ENCODE measurements around the gene GRAMD2B.
A peak's percentile ranks its signal among the peaks of the same experiment; 100 is the strongest.
"Not testable (repeated sequence)": the region's sequence is repeated elsewhere in the genome, so short reads cannot be mapped to it uniquely, and the experiment has no call there.

Gene GRAMD2B

DNA sequence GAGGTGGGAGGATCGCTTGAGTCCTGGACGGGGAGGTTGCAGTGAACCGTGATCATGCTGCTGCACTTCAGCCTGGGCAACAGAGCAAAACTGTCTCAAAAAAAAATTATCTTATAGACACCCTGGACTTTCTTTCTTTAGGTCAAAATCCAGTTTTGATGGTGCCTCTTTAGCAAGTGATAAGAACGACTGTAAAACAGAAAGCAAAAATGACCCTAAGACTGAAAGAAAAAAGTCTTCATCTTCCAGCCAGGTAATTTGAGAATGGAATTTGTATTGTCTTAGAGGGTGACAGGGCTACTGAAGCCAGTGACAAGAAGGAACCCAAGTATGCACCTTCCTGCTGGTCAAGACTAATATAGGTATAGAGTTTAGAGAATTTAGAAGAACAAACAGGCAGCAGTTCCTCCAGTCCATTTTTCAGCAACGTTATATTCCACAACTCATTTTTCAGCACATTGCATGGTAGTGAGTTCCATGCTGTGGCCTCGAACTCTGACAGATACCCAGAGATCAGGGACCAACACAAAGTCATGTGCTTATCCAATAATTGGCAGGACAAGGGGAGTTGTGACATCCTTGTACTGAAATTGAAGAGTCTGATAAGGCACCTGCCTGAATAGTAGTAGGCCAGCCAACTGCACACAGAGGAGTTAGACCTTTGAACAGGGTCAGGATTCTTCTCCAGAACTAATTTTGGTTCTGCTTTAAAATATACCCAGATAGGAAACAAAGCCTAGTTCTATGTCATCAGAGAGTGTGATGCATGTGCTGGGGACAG, 46.5 kb downstream of the GRAMD2B start:
- no peak for FAIRE-seq
- no peak for DNase-seq (ENCODE audit: insufficient read length, low spot score)
- no peak for TF ChIP-seq POLR2A (IDR thresholded peaks at IDR 0.05; ENCODE audit: low read depth, low read length)

DNA sequence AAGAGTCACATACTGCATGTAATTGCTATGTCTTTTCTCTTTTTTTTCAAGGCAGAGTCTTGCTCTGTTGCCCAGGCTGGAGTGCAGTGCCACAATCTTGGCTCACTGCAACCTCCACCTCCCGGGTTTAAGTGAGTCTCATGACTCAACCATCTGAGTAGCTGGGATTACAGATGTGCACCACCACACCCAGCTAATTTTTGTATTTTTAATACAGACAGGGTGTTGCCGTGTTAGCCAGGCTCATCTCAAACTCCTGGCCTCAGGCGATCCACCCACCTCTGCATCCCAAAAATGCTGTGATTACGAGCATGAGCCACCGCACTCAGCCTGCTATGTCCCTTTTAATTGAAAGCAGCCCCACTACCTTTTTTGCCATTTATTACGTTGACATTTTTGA, 47.3 kb downstream of the GRAMD2B start:
- DNase-seq (ENCODE audit: insufficient read length, low spot score); FAIRE-seq: not testable (repeated sequence)

DNA sequence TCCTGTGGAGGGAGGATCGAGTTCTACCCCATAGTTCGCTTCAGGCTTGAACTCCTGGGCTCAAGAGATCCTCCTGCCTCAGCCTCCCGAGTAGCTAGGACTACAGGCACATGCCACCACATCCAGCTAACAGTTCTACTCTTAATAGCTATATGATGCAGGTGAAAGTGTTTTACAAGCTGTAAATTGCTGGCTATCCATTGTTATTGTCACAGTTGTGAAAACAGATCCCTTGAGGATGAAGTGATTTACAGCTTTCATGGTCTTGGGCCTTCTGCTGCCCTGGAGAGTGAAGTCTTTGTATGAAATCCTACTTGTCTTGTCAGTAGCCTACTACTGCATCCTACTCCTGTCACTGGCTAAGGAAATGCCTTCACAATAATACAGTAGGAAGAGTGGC, 48.0 kb downstream of the GRAMD2B start:
- FAIRE-seq (no peak), DNase-seq (ENCODE audit: insufficient read length, low spot score) (no peak)
- no peak for TF ChIP-seq POLR2A (IDR thresholded peaks at IDR 0.05; ENCODE audit: low read depth, low read length)

DNA sequence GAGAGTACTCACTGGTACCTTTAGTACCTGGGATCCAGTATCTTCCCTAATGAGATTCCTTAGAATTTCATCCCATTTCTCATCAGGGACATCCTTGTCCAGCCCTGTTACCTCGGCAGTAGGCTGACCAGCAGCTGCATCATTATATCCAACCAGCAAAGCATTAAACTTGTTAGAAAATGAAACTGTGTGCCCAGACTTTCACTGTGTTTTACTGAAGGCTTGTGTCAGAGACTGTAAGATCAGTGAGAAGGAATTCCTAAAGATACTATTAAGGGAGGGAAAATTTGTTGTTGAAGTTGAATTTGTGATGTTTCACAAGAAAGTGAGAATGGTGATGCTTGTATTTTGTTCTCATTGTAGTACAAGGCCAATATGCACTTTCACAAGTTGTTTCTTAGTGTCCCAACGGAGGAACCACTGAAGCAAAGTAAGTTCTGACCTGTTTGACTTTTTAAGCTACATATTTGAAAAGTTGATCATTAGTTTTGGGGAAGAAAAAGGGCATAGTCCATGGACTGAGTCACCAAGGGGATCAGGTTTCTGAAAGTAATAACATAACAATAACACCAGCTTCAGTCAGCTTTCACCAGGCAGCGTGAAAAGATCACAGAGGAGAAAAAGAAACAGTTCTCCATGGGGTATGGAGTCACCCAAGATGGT, 48.8 kb downstream of the GRAMD2B start:
- FAIRE-seq (peak; percentile 86), DNase-seq (ENCODE audit: insufficient read length, low spot score) (peak; percentile 43)
- no peak for TF ChIP-seq POLR2A (IDR thresholded peaks at IDR 0.05; ENCODE audit: low read depth, low read length)

DNA sequence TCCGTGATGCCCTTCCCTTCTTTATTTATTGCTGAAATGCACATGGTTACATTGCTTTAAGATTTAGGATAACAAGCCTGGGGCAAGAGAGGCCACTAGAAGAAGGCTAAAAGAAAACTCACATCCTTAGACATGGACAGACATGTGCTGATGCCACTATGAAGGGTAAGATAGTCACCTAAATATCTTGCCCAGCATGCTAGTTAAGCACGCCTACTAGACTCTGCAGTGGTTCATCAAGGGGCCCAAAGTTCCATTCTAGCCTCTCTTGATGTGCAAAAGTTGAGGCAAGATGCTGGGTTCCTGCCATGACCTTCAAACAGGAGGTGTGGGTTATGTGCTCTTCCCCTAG, 49.3 kb downstream of the GRAMD2B start:
- no peak for TF ChIP-seq POLR2A (IDR thresholded peaks at IDR 0.05; ENCODE audit: low read depth, low read length)

DNA sequence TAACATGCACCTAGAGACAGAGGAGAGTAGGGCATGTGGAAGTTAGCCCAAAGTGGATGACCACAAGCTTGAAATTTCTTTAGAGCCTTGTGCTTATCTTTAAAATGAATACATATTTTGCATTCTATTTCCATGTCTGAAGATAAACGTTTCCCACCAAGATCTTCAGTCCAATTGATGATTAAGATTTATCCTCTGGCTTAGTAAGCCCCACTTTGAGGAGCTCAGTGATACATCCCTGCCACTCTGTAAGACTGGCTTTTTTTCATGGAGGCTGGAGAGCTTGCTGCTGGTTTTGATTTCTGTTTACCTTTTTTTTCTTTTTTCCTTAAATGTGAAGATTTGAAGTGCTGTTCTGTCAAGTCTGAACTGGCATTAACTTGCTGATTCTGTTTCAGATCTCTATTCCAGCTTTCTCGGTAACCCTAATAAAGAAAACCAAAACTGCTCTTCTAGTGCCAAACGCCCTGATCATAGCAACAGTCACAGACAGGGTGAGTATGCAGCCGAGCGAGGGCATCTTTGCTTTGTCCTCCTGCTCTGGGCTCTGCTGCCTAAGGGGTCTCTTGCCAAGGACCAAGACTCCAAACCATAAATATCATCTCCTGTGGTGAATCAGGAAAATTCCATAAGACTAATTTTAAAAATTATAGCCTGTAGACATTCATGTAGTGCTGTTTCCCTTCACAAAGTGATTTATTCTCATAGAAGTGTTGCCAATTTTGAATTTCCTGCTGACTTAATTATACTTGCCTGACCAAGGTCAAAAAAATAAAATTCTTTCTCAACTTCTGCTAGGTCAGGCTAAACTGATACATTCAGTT, 54.3 kb downstream of the GRAMD2B start:
- FAIRE-seq, result no peak
- DNase-seq (ENCODE audit: insufficient read length, low spot score), result no peak
- TF ChIP-seq POLR2A (IDR thresholded peaks at IDR 0.05; ENCODE audit: low read depth, low read length), result no peak

More for the DNA sequence above, 49.3 kb downstream of the GRAMD2B start:
- FAIRE-seq (no peak), DNase-seq (ENCODE audit: insufficient read length, low spot score) (no peak)

DNA sequence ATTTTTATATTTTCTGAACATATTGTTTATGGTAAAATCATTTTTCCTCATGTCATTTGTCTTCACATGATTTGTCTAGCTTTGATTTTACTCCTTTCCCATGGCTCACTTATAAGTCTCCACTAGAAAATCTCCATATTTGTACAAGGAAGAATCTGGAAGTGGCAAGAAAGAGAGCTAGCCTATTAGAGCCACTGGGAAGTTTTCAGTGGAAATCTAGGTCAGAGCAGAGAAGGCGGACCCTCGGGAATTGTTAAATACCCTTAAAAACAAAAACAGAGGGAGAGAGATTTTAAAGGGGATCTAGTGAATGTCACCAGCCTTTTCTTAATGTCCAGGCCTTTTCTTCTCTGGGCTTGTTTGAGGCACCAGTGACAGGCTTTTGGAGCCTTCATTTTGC, 56.6 kb downstream of the GRAMD2B start:
- FAIRE-seq, result no peak
- no peak for DNase-seq (ENCODE audit: insufficient read length, low spot score)
- no peak for TF ChIP-seq POLR2A (IDR thresholded peaks at IDR 0.05; ENCODE audit: low read depth, low read length)

DNA sequence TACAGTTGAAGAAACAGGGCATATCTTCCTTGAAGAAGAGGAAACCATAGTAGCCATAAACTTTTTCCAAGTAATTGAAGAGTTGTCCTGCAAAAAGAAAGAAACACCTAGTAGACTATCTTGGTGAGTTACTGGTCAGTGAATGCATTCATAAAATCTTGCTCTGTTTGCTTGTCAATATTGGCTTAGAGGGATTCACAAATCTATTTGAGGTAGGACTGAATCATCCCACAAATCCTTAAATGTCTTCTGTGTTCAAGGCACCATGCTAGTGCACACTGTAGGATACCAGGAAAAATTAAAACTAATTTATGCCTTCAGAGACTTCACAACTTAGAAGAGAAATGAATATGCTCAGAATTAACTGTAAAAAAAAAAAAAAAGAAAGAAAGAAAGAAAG, 57.6 kb downstream of the GRAMD2B start:
- DNase-seq (ENCODE audit: insufficient read length, low spot score) (no peak), FAIRE-seq (no peak)
- no peak for TF ChIP-seq POLR2A (IDR thresholded peaks at IDR 0.05; ENCODE audit: low read depth, low read length)

DNA sequence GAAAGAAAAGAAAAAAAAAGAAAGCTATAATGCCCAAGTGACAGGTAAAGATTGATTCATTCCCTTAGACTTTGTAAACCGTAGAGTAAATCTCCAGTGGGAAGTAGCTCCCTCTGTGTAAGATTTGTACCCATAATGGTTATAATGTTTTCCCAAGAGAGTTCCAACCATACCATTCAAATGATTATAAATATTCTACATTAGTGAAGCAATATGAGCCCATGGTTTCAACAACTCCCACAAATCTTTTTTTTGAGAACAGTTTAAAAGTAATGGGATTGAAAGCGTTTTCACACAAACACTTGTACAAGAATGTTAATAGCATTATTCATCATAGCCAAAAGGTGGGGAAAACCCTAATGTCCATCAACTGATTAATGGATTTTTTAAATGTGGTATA, 58.0 kb downstream of the GRAMD2B start:
- FAIRE-seq (no peak), DNase-seq (ENCODE audit: insufficient read length, low spot score) (no peak)
- no peak for TF ChIP-seq POLR2A (IDR thresholded peaks at IDR 0.05; ENCODE audit: low read depth, low read length)

DNA sequence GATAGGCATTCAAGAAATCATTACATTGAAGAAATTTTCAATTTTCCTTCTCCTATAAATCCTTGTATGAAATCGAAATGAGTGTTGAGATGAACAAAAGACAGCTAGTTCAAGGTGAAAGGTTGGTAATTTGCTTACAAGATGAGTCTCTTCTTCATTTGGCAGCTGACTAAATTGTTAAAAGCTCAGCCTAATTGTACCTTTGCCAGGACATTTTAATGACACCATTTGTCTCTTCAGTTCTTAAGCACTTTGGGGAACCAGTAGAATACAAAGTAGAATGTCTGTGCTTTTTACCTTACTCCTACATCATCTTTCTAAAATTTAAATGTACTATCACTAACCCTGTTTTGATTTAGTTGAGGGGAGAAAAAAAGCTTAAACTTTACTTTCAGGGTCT, 59.4 kb downstream of the GRAMD2B start:
- FAIRE-seq (no peak), DNase-seq (ENCODE audit: insufficient read length, low spot score) (no peak)
- no peak for TF ChIP-seq POLR2A (IDR thresholded peaks at IDR 0.05; ENCODE audit: low read depth, low read length)

DNA sequence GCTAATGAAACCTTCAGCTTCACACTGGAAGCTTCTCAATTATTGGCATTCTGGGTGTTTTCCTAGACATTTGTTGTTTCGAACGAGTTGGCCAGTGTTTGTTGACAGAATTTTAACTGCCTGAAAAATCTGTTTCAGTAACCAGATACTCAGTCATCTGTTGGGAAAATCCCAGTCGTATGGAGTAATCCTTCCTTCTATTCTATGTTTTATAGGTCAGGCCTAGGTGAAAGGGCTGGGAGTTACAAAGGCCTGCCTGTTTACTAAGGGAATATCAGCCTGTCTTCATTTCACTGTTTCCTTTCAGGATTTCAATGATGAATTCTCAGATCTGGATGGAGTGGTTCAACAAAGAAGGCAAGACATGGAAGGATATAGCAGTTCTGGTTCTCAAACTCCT, 59.9 kb downstream of the GRAMD2B start:
- TF ChIP-seq POLR2A (IDR thresholded peaks at IDR 0.05; ENCODE audit: low read depth, low read length), result no peak
- no peak for DNase-seq (ENCODE audit: insufficient read length, low spot score)
- no peak for FAIRE-seq

DNA sequence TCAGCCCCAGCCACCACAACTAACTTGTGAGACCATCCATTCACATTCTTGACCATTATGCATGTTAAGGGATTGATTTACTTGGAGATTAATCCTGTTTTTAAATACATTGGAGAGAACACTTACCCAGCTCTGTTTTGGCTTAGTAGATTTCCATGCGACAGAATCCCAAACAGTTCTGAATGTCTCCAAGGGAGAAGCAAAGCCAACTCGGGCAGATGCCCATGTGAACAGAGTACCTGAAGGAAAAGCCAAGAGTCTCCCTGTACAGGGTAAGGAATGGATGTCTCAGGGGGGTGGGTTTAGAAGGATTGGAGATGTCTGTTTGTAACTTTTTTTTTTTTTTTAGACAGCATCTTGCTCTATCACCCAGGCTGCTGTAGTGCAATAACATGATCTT, 61.0 kb downstream of the GRAMD2B start:
- no peak for TF ChIP-seq POLR2A (IDR thresholded peaks at IDR 0.05; ENCODE audit: low read depth, low read length)
- FAIRE-seq, result no peak

DNA sequence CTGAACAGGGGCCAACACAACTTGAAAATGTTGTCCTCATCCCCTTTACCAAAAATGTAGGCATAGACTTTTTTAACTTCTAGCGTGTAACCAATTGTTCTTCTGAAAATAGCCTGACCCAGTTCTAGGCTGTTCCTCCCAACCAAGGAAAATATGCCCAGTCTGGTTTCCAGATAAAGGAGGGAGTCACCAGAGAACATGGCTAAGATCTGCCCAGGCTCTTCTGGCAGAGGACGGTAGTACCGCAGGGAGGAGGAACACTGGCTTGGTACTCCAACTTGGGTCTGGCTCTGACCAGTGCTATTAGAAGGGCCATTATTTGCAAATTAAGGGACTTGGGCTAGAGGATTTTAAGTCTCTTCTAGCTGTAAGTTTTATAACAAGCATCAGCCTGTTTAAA, 63.1 kb downstream of the GRAMD2B start:
- no peak for DNase-seq (ENCODE audit: insufficient read length, low spot score)
- FAIRE-seq, result no peak
- no peak for TF ChIP-seq POLR2A (IDR thresholded peaks at IDR 0.05; ENCODE audit: low read depth, low read length)

More for the DNA sequence above, 61.0 kb downstream of the GRAMD2B start:
- no peak for DNase-seq (ENCODE audit: insufficient read length, low spot score)

DNA sequence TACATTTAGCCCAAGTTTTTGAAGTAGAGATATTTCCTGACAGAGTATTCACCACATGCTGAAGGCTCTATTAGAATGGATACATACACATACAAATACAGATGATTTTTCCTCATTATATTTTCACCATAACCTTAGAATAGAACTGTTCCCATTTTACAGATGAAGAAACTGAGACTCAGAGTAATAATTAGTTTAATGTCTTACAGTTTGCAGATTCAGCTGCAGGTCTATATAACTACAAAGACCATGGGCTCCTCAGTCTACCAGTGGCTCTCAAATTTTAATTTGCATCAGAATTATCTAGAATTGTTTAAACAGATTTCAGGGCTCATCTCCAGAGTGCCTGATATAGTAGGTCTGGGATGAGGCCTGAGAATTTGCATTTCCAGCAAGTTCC, 64.4 kb downstream of the GRAMD2B start:
- DNase-seq (ENCODE audit: insufficient read length, low spot score), result no peak
- TF ChIP-seq POLR2A (IDR thresholded peaks at IDR 0.05; ENCODE audit: low read depth, low read length), result no peak
- no peak for FAIRE-seq

Data from H54 (cell line).